Endothelial cell of umbilical vein (primary cell): ENCODE results near the gene TK1. TPM values are rescaled to one million over a fixed set of nuclear protein-coding genes. Genes with fewer than 3 reads are reported as not detected.
A peak's percentile ranks its signal among the peaks of the same experiment; 100 is the strongest.

Source experiments
- BruUV-seq: library from RNA; stranded (reverse); fragments of 400-500 nt; replicated peaks from 2 replicates; lab custom pipeline; 2021; lab: Mats Ljungman, UMichigan
- CTCF ChIA-PET: fragments of 300-600, 350-600 bp; sonication (Branson Sonifier 250); formaldehyde crosslinking; loops from one replicate; lab custom pipeline; 2021; ENCODE audit warnings: antibody characterized with exemption, inconsistent platforms; lab: Charles Lee
- POLR2A ChIA-PET: fragments of 300-600, 350-600 bp; sonication (Branson Sonifier 250); formaldehyde crosslinking; loops from one replicate; lab custom pipeline; 2021; ENCODE audit warnings: antibody characterized with exemption, inconsistent platforms; lab: Charles Lee
- DNase-seq: peaks from one replicate; pipeline ENCODE4 v3.0.0-alpha.2; 2011; ENCODE audit warnings: low read depth, low spot score
- FAIRE-seq: peaks from 2 replicates; lab custom pipeline; 2011; peaks lifted over from hg19 to GRCh38; lab: Jason Lieb, UNC
- H2AFZ ChIP-seq: 2 replicates; pipeline ENCODE4 v1.6.0; 2012; ENCODE audit warnings: low read depth, low read length, control low read depth, inconsistent platforms
- H3K27ac ChIP-seq: 2 replicates; pipeline ENCODE4 v1.5.1; 2011; ENCODE audit warnings: low read depth, mild to moderate bottlenecking, control low read depth, low read length, moderate library complexity; ENCODE audit not compliant: insufficient read depth
- H3K27me3 ChIP-seq, 2 experiments: 2 replicates each; pipeline versions ENCODE4 v1.6.0 to v1.6.1; 2011; ENCODE audit warnings: low read length in 2 of 2, mixed read lengths in 1 of 2; ENCODE audit not compliant: control insufficient read depth in 2 of 2, insufficient read depth in 2 of 2
- H3K36me3 ChIP-seq, 2 experiments: 2 replicates in 1 of 2; 3 replicates in 1 of 2; pipeline ENCODE4 v1.5.1; 2011; ENCODE audit warnings: low read length in 2 of 2, mild to moderate bottlenecking in 1 of 2, moderate library complexity in 1 of 2; ENCODE audit not compliant: control insufficient read depth in 2 of 2, insufficient read depth in 2 of 2; ENCODE audit errors: extremely low read depth in 1 of 2
- H3K4me1 ChIP-seq: 3 replicates; pipeline ENCODE4 v1.5.1; 2011; ENCODE audit warnings: mild to moderate bottlenecking, low read length; ENCODE audit not compliant: control insufficient read depth, insufficient read depth; ENCODE audit errors: extremely low read depth
- H3K4me2 ChIP-seq: 2 replicates; pipeline ENCODE4 v1.6.1; 2011; ENCODE audit warnings: low read length, control low read depth, mixed read lengths; ENCODE audit not compliant: insufficient read depth
- H3K4me3 ChIP-seq, 3 experiments: fragments of 200-600 bp in 1 of 3; sonication (generic), shearing (Covaris generic) in 1 of 3; replicated peaks in 1 of 3; 2 replicates each; pipeline ENCODE4 v1.5.1; 2011 to 2016; ENCODE audit warnings: control low read depth in 3 of 3, low read length in 3 of 3, mild to moderate bottlenecking in 2 of 3, inconsistent platforms in 1 of 3, low read depth in 1 of 3, moderate library complexity in 1 of 3; ENCODE audit not compliant: insufficient read depth in 1 of 3
- H3K79me2 ChIP-seq: 2 replicates; pipeline ENCODE4 v1.6.0; 2012; ENCODE audit warnings: low read length, inconsistent platforms; ENCODE audit not compliant: control insufficient read depth, insufficient read depth
- H3K9ac ChIP-seq: replicated peaks from 2 replicates; pipeline ENCODE3; 2011; ENCODE audit warnings: low read length, control low read depth; ENCODE audit not compliant: insufficient read depth; ENCODE audit errors: extremely low read depth
- H3K9me1 ChIP-seq: replicated peaks from 3 replicates; pipeline ENCODE4 v1.6.0; 2011; ENCODE audit warnings: mild to moderate bottlenecking, low read length; ENCODE audit not compliant: control insufficient read depth, insufficient read depth; ENCODE audit errors: extremely low read depth
- H3K9me3 ChIP-seq: replicated peaks from 2 replicates; pipeline ENCODE4 v1.5.1; 2012; ENCODE audit warnings: low read length, inconsistent platforms; ENCODE audit not compliant: control insufficient read depth, insufficient read depth
- H4K20me1 ChIP-seq: replicated peaks from 2 replicates; pipeline ENCODE3; 2011; ENCODE audit warnings: mild to moderate bottlenecking, low read length; ENCODE audit not compliant: control insufficient read depth, insufficient read depth; ENCODE audit errors: extremely low read depth
- CTCF ChIP-seq, 2 donors: IDR thresholded peaks; 1 replicate in 1 of 2; 2 replicates in 1 of 2; pipeline ENCODE4 v1.5.1; 2011; ENCODE audit warnings: low read length in 2 of 2, mild to moderate bottlenecking in 2 of 2, moderate library complexity in 2 of 2, control low read depth in 1 of 2, inconsistent platforms in 1 of 2, low read depth in 1 of 2; ENCODE audit not compliant: insufficient read depth in 1 of 2; ENCODE audit errors: extremely low read depth in 1 of 2
- FOS ChIP-seq: IDR thresholded peaks from 2 replicates; pipeline ENCODE4 v1.6.1; 2011; ENCODE audit warnings: mild to moderate bottlenecking, low read length, moderate library complexity, borderline replicate concordance; ENCODE audit not compliant: insufficient read depth
- JUN ChIP-seq: IDR thresholded peaks from 2 replicates; pipeline ENCODE4 v1.6.1; 2011; ENCODE audit warnings: borderline replicate concordance, low read depth; ENCODE audit not compliant: insufficient read length, insufficient read depth
- MYC ChIP-seq: IDR thresholded peaks from one replicate; pipeline ENCODE4 v1.6.1; 2011; ENCODE audit warnings: mild to moderate bottlenecking, low read depth, low read length
- POLR2A ChIP-seq: IDR thresholded peaks from 2 replicates; pipeline ENCODE4 v1.6.1; 2012; ENCODE audit warnings: low read depth, mild to moderate bottlenecking, control low read depth, low read length
- POLR2AphosphoS5 ChIP-seq: IDR thresholded peaks from 2 replicates; pipeline ENCODE4 v1.6.1; 2012; ENCODE audit warnings: low read depth, mild to moderate bottlenecking, control low read depth, low read length, moderate library complexity; ENCODE audit not compliant: insufficient read depth
- dilution Hi-C: fragments of 300-500 bp; cut with MboI; formaldehyde crosslinking; loops from one replicate; pipeline ENCODE4 v1.15.0; 2019; ENCODE audit warnings: low sequenced_read_pairs; ENCODE audit not compliant: extremely low pct_ligation_motif_present
- intact Hi-C: fragments of 100-400 bp; cut with micrococcal nuclease; formaldehyde crosslinking; loops from one replicate; pipeline ENCODE4 v1.10.0; 2022
- polyA plus RNA-seq, 4 experiments: library from polyadenylated mRNA; depleted of rRNA in 3 of 4; stranded (reverse) in 3 of 4; unstranded in 1 of 4; fragments of >200 nt; gene quantifications; 2 replicates each; pipeline versions ENCODE4 v1.2.1 to v1.2.3, GENCODE V29; 2011 to 2012; ENCODE audit warnings: missing spikeins in 1 of 4
- total RNA-seq: library from RNA; stranded (reverse); gene quantifications from 2 replicates; pipeline ENCODE4 v1.2.3, GENCODE V29; 2021
- TF ChIP-seq, protein P1 (sequence below): IDR thresholded peaks from 2 replicates; pipeline ENCODE4 v1.6.1; 2011; ENCODE audit not compliant: insufficient read depth, insufficient read length

Gene TK1
- total and polyA plus RNA-seq, 2 donors (not counting 3 experiments of a cell fraction or from before 2014, with no cell fraction given) = 111 to 159 TPM

GRCh38 chr17:78174346-78174869 lies 12.4 kb downstream of the TK1 start:
- Histone ChIP-seq H3K79me2 (no peaks in the 10 kb centered on the region), H3K9me3 (no peaks in the 10 kb centered on the region), H3K27me3 (no peaks in the 10 kb centered on the region), H3K4me3 (no peak overlapping the region), H3K4me1 (peaks cover 8% of the 10 kb centered on the region), H4K20me1 (no peaks in the 10 kb centered on the region), H2AFZ (peak overlapping the region; percentile 20), H3K27ac (no peak overlapping the region), H3K9ac (no peak overlapping the region), H3K4me2 (no peak overlapping the region), H3K9me1 (no peaks in the 10 kb centered on the region), H3K36me3 (peaks cover 0 to 6% of the 10 kb centered on the region in 2 experiments)
- intact Hi-C loops = loop anchor here (1.0 kb wide), 1 partner anchor 77 kb away; no protein-coding TSS in a partner anchor
- dilution Hi-C loops = no loop called here
- FAIRE-seq (peak; percentile 90), DNase-seq (peak; percentile 73)
- TF ChIP-seq CTCF (IDR thresholded peaks at IDR 0.05; ENCODE audit: extremely low read depth in 1 of 2, insufficient read depth in 1 of 2, low read depth in 1 of 2, low read length in 2 of 2) = peak; percentile 46 to 77
- no peak for TF ChIP-seq POLR2AphosphoS5
- TSS peak; percentile 53 for BruUV-seq
- ChIA-PET POLR2A (no interaction called here), CTCF (interaction anchor here (0.5 to 4.9 kb wide), 17 partner anchors 9 to 527 kb away, joined by 3 to 57 read pairs (median 4); partner anchors contain the start of gene TK1)

- Histone ChIP-seq H3K27ac (no peak overlapping the region), H3K4me3 (no peak overlapping the region), H3K9me1 (no peaks in the 10 kb centered on the region), H2AFZ (no peak overlapping the region), H3K79me2 (no peaks in the 10 kb centered on the region), H4K20me1 (no peaks in the 10 kb centered on the region), H3K9me3 (no peaks in the 10 kb centered on the region), H3K4me2 (no peak overlapping the region), H3K9ac (no peak overlapping the region), H3K27me3 (no peaks in the 10 kb centered on the region), H3K4me1 (peaks cover 8% of the 10 kb centered on the region), H3K36me3 (peaks cover 0 to 6% of the 10 kb centered on the region in 2 experiments)
- CTCF ChIA-PET = interaction anchor here (2.5 kb wide), 1 partner anchor 77 kb away, joined by 21 read pairs; no protein-coding TSS in a partner anchor
- intact Hi-C loops = no loop called here
- FAIRE-seq = no peak
- no TSS peak for BruUV-seq
- TF ChIP-seq POLR2A = no peak
- TF ChIP-seq MYC = no peak
- TF ChIP-seq, protein P1, sequence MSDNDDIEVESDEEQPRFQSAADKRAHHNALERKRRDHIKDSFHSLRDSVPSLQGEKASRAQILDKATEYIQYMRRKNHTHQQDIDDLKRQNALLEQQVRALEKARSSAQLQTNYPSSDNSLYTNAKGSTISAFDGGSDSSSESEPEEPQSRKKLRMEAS = no peak
- no peak for TF ChIP-seq CTCF (IDR thresholded peaks at IDR 0.05; ENCODE audit: extremely low read depth in 1 of 2, insufficient read depth in 1 of 2, low read depth in 1 of 2, low read length in 2 of 2)
- no peak for TF ChIP-seq FOS
- no peak for TF ChIP-seq JUN
- TF ChIP-seq POLR2AphosphoS5 = no peak
- POLR2A ChIA-PET = no interaction called here
- dilution Hi-C loops = no loop called here
- no peak for DNase-seq
Observed at GRCh38 chr17:78173097-78173715, 13.6 kb downstream of the TK1 start.
